Glutamatergic neuron (in vitro differentiated cells): ENCODE measurements around the gene ULBP2. TPM values are rescaled to one million over a fixed set of nuclear protein-coding genes. Genes with fewer than 3 reads are reported as not detected.
"Not testable (repeated sequence)": the region's sequence is repeated elsewhere in the genome, so short reads cannot be mapped to it uniquely, and the experiment has no call there.

Experiments used
- DNase-seq: peaks from one replicate; pipeline ENCODE4 v3.0.0; 2022
- H3K27ac Mint-ChIP-seq: one replicate; pipeline ENCODE4 v1.8.0; 2020; ENCODE audit warnings: mild to moderate bottlenecking, mixed read lengths, inconsistent platforms; ENCODE audit not compliant: unreplicated experiment
- H3K27me3 Mint-ChIP-seq: one replicate; pipeline ENCODE4 v1.8.0; 2020; ENCODE audit warnings: mild to moderate bottlenecking, moderate library complexity, mixed read lengths, inconsistent platforms; ENCODE audit not compliant: unreplicated experiment
- H3K36me3 Mint-ChIP-seq: one replicate; pipeline ENCODE4 v1.8.0; 2020; ENCODE audit warnings: mild to moderate bottlenecking, mixed read lengths, inconsistent platforms; ENCODE audit not compliant: unreplicated experiment
- H3K4me1 Mint-ChIP-seq: one replicate; pipeline ENCODE4 v1.8.0; 2020; ENCODE audit warnings: mild to moderate bottlenecking, low read depth, mixed read lengths, inconsistent platforms; ENCODE audit not compliant: unreplicated experiment
- H3K4me3 Mint-ChIP-seq: one replicate; pipeline ENCODE4 v1.8.0; 2020; ENCODE audit warnings: mild to moderate bottlenecking, mixed read lengths, inconsistent platforms; ENCODE audit not compliant: unreplicated experiment
- H3K9me3 Mint-ChIP-seq: one replicate; pipeline ENCODE4 v1.8.0; 2020; ENCODE audit warnings: mild to moderate bottlenecking, moderate library complexity, mixed read lengths, inconsistent platforms; ENCODE audit not compliant: unreplicated experiment
- CTCF ChIP-seq: fragments of 200-600 bp; sonication (generic); IDR thresholded peaks from one replicate; pipeline ENCODE4 v1.5.0; 2021; ENCODE audit not compliant: partially characterized antibody, unreplicated experiment
- total RNA-seq: library from RNA; stranded (reverse); fragmentation: NEBNext Ultra II Directional; extraction: Animal tissue kit (Norgen Biotek cat#: 25700); gene quantifications from one replicate; pipeline ENCODE4 v1.2.1, GENCODE V29; 2021; ENCODE audit not compliant: unreplicated experiment

Gene ULBP2
- total RNA-seq, 1 donor from 2014 or later: 5.4 TPM

- peaks cover 11% of the 10 kb centered on the region for H3K36me3 Mint-ChIP-seq
- DNase-seq: no peak
- peaks cover 7% of the 10 kb centered on the region for H3K27me3 Mint-ChIP-seq
- no peak overlapping the region for H3K27ac Mint-ChIP-seq
- H3K4me3 Mint-ChIP-seq: no peak overlapping the region
- H3K4me1 Mint-ChIP-seq: no peaks in the 10 kb centered on the region
- peaks cover 13% of the 10 kb centered on the region for H3K9me3 Mint-ChIP-seq
- no peak for TF ChIP-seq CTCF
Observed at GRCh38 chr6:149907317-149907716, 34.5 kb upstream of the ULBP2 start.

- H3K27ac Mint-ChIP-seq, H3K4me1 Mint-ChIP-seq, H3K27me3 Mint-ChIP-seq, H3K4me3 Mint-ChIP-seq, DNase-seq: not testable (repeated sequence)
- H3K36me3 Mint-ChIP-seq: peaks cover 11% of the 10 kb centered on the region
- peaks cover 13% of the 10 kb centered on the region for H3K9me3 Mint-ChIP-seq
Observed at GRCh38 chr6:149908480-149908879, 33.3 kb upstream of the ULBP2 start.

- no peak for TF ChIP-seq CTCF
- Mint-ChIP-seq H3K4me3 (no peak overlapping the region), H3K36me3 (peaks cover 11% of the 10 kb centered on the region)
Observed at GRCh38 chr6:149909701-149910470, 31.9 kb upstream of the ULBP2 start.

GRCh38 chr6:149910721-149911151 is 31.1 kb upstream of the ULBP2 start:
- no peaks in the 10 kb centered on the region for H3K4me1 Mint-ChIP-seq
- H3K36me3 Mint-ChIP-seq: peaks cover 11% of the 10 kb centered on the region
- TF ChIP-seq CTCF: no peak
- no peak for DNase-seq
- H3K27ac Mint-ChIP-seq: no peak overlapping the region
- H3K4me3 Mint-ChIP-seq: no peak overlapping the region
- H3K9me3 Mint-ChIP-seq: peaks cover 14% of the 10 kb centered on the region
- H3K27me3 Mint-ChIP-seq: peaks cover 2% of the 10 kb centered on the region

More at GRCh38 chr6:149909701-149910470, 31.9 kb upstream of the ULBP2 start:
- H3K27me3 Mint-ChIP-seq: peaks cover 3% of the 10 kb centered on the region
- H3K9me3 Mint-ChIP-seq: peaks cover 13% of the 10 kb centered on the region
- H3K27ac Mint-ChIP-seq: no peak overlapping the region
- no peaks in the 10 kb centered on the region for H3K4me1 Mint-ChIP-seq
- no peak for DNase-seq

GRCh38 chr6:149912680-149913079 is 29.1 kb upstream of the ULBP2 start:
- H3K36me3 Mint-ChIP-seq, DNase-seq, H3K4me3 Mint-ChIP-seq, H3K27ac Mint-ChIP-seq, H3K4me1 Mint-ChIP-seq, H3K27me3 Mint-ChIP-seq: not testable (repeated sequence)
- H3K9me3 Mint-ChIP-seq: peaks cover 14% of the 10 kb centered on the region

GRCh38 chr6:149913085-149913484 is 28.7 kb upstream of the ULBP2 start:
- peaks cover 2% of the 10 kb centered on the region for H3K36me3 Mint-ChIP-seq
- no peaks in the 10 kb centered on the region for H3K4me1 Mint-ChIP-seq
- peaks cover 2% of the 10 kb centered on the region for H3K27me3 Mint-ChIP-seq
- TF ChIP-seq CTCF: no peak
- H3K27ac Mint-ChIP-seq: no peak overlapping the region
- no peak overlapping the region for H3K4me3 Mint-ChIP-seq
- no peak for DNase-seq
- H3K9me3 Mint-ChIP-seq: peaks cover 12% of the 10 kb centered on the region
